NCI-H1105 treated with DMSO at 0.1 percent for 48 hours (cell line): ENCODE data around the gene RNF225.
"Not testable (repeated sequence)": the region's sequence is repeated elsewhere in the genome, so short reads cannot be mapped to it uniquely, and the experiment has no call there.

Source experiments
- DNase-seq: peaks from one replicate; lab custom pipeline; 2025; lab: John Stamatoyannopoulos, UW

The RNF225 gene

GRCh38 chr19:58387338-58388174 is 7.9 kb upstream of the RNF225 start:
- DNase-seq = no peak

GRCh38 chr19:58388175-58388526 is 7.3 kb upstream of the RNF225 start:
- DNase-seq = no peak

- DNase-seq = no peak
Observed at GRCh38 chr19:58392945-58393724, 2.3 kb upstream of the RNF225 start.

GRCh38 chr19:58393725-58394033 is 1.8 kb upstream of the RNF225 start:
- no peak for DNase-seq

GRCh38 chr19:58394821-58395219 is 636 bp upstream of the RNF225 start:
- DNase-seq = no peak

GRCh38 chr19:58395979-58396627 is 647 bp downstream of the RNF225 start:
- no peak for DNase-seq

- no peak for DNase-seq
Observed at GRCh38 chr19:58396691-58397532, 1.5 kb downstream of the RNF225 start.

GRCh38 chr19:58397533-58398037 is 2.1 kb downstream of the RNF225 start:
- DNase-seq = no peak

GRCh38 chr19:58398087-58398486 is 2.6 kb downstream of the RNF225 start:
- no peak for DNase-seq

- DNase-seq = no peak
Observed at GRCh38 chr19:58398545-58398944, 3.1 kb downstream of the RNF225 start.

- DNase-seq = no peak
Observed at GRCh38 chr19:58399903-58400302, 4.4 kb downstream of the RNF225 start.

- DNase-seq = no peak
Observed at GRCh38 chr19:58400316-58400915, 5.0 kb downstream of the RNF225 start.

GRCh38 chr19:58400916-58401839 is 5.7 kb downstream of the RNF225 start:
- peak; percentile 98 for DNase-seq

GRCh38 chr19:58401840-58402421 is 6.5 kb downstream of the RNF225 start:
- no peak for DNase-seq

- DNase-seq = not testable (repeated sequence)
Observed at GRCh38 chr19:58403920-58404478, 8.5 kb downstream of the RNF225 start.

GRCh38 chr19:58406818-58407657 is 11.6 kb downstream of the RNF225 start:
- no peak for DNase-seq

GRCh38 chr19:58407658-58408151 is 12.2 kb downstream of the RNF225 start:
- no peak for DNase-seq
